H1 (cell line): Measurements from ENCODE around the gene MRS2. TPM values are rescaled to one million over a fixed set of nuclear protein-coding genes. Genes with fewer than 3 reads are reported as not detected.
A peak's percentile ranks its signal among the peaks of the same experiment; 100 is the strongest.

ENCODE experiments used
- CTCF ChIA-PET: fragments of 300-600 bp; sonication (Branson Sonifier 250); formaldehyde crosslinking; loops from one replicate; lab custom pipeline; 2021; ENCODE audit not compliant: partially characterized antibody; lab: Charles Lee
- POLR2A ChIA-PET: fragments of 300-600 bp; sonication (Branson Sonifier 250); formaldehyde crosslinking; loops from one replicate; lab custom pipeline; 2021; ENCODE audit warnings: inconsistent platforms; ENCODE audit not compliant: partially characterized antibody; lab: Charles Lee
- DNase-seq, 2 experiments: peaks; one replicate each; pipeline versions ENCODE4 v3.0.0 to v3.0.0-alpha.2; 2010 to 2022; ENCODE audit warnings: low spot score in 2 of 2, low read depth in 1 of 2, mixed read lengths in 1 of 2
- FAIRE-seq: peaks from 2 replicates; lab custom pipeline; 2011; peaks lifted over from hg19 to GRCh38; lab: Jason Lieb, UNC
- H2AFZ ChIP-seq: 2 replicates; pipeline ENCODE4 v1.8.1; 2012; ENCODE audit warnings: low read length, inconsistent platforms
- H2AK5ac ChIP-seq: 2 replicates; pipeline ENCODE4 v1.6.1; 2013; ENCODE audit warnings: low read depth, low read length
- H2BK120ac ChIP-seq: replicated peaks from 2 replicates; pipeline ENCODE3; 2013; ENCODE audit warnings: low read depth, low read length, inconsistent platforms
- H2BK12ac ChIP-seq: 2 replicates; pipeline ENCODE4 v1.6.1; 2013; ENCODE audit warnings: low read depth, low read length
- H2BK15ac ChIP-seq: 2 replicates; pipeline ENCODE4 v1.6.1; 2013; ENCODE audit warnings: low read length
- H2BK20ac ChIP-seq: 2 replicates; pipeline ENCODE4 v1.6.1; 2013; ENCODE audit warnings: low read length
- H2BK5ac ChIP-seq: 2 replicates; pipeline ENCODE4 v1.6.1; 2013; ENCODE audit warnings: low read depth, low read length
- H3K14ac ChIP-seq: 2 replicates; pipeline ENCODE4 v1.6.1; 2013; ENCODE audit warnings: inconsistent platforms; ENCODE audit not compliant: insufficient read length
- H3K18ac ChIP-seq: 2 replicates; pipeline ENCODE4 v1.6.1; 2013; ENCODE audit warnings: low read length; ENCODE audit errors: extremely low read depth
- H3K23ac ChIP-seq: 2 replicates; pipeline ENCODE4 v1.6.1; 2013; ENCODE audit warnings: inconsistent platforms; ENCODE audit not compliant: insufficient read length
- H3K23me2 ChIP-seq: 2 replicates; pipeline ENCODE4 v1.6.1; 2013; ENCODE audit warnings: low read depth, low read length
- H3K27ac ChIP-seq: 2 replicates; pipeline ENCODE4 v1.6.1; 2011; ENCODE audit warnings: low read depth, low read length, inconsistent platforms
- H3K27me3 ChIP-seq, 4 experiments: replicated peaks in 1 of 4; 1 replicate in 1 of 4; 2 replicates in 3 of 4; pipeline versions ENCODE4 v1.6.1 to v1.8.1; 2011 to 2013; ENCODE audit warnings: low read length in 3 of 4, mild to moderate bottlenecking in 3 of 4, inconsistent platforms in 2 of 4, mixed read lengths in 2 of 4, moderate library complexity in 1 of 4; ENCODE audit not compliant: control insufficient read depth in 3 of 4, insufficient read depth in 3 of 4; ENCODE audit errors: extremely low read depth in 1 of 4
- H3K36me3 ChIP-seq, 4 experiments: 2 replicates each; pipeline versions ENCODE4 v1.6.1 to v1.8.1; 2011 to 2013; ENCODE audit warnings: mild to moderate bottlenecking in 4 of 4, low read length in 3 of 4, moderate library complexity in 2 of 4, control low read depth in 1 of 4, inconsistent platforms in 1 of 4; ENCODE audit not compliant: insufficient read depth in 4 of 4, control insufficient read depth in 2 of 4
- H3K4ac ChIP-seq: replicated peaks from 2 replicates; pipeline ENCODE3; 2013; ENCODE audit warnings: low read length, low read depth, mixed read lengths, inconsistent platforms; ENCODE audit not compliant: insufficient read length
- H3K4me1 ChIP-seq, 4 experiments: replicated peaks in 1 of 4; 1 replicate in 1 of 4; 2 replicates in 3 of 4; pipeline versions ENCODE4 v1.6.1 to v1.8.1; 2011 to 2013; ENCODE audit warnings: low read length in 3 of 4, inconsistent platforms in 2 of 4, mixed read lengths in 1 of 4; ENCODE audit not compliant: insufficient read depth in 4 of 4, control insufficient read depth in 3 of 4
- H3K4me2 ChIP-seq, 2 experiments: 2 replicates each; pipeline versions ENCODE4 v1.6.1 to v1.8.1; 2011 to 2013; ENCODE audit warnings: low read depth in 2 of 2, low read length in 2 of 2, control low read depth in 1 of 2, inconsistent platforms in 1 of 2, mild to moderate bottlenecking in 1 of 2; ENCODE audit not compliant: insufficient read depth in 1 of 2
- H3K4me3 ChIP-seq, 4 experiments: fragments of 200-600, 300-600 bp in 1 of 4; sonication (generic), shearing (Covaris generic), sonication (Bioruptor Twin) in 1 of 4; 2 replicates each; pipeline versions ENCODE4 v1.5.1 to v1.8.1; 2011 to 2016; ENCODE audit warnings: low read length in 4 of 4, low read depth in 3 of 4, control low read depth in 2 of 4, inconsistent platforms in 2 of 4, mild to moderate bottlenecking in 2 of 4, mixed read lengths in 1 of 4, moderate library complexity in 1 of 4; ENCODE audit not compliant: insufficient read depth in 2 of 4; ENCODE audit errors: extremely low read depth in 1 of 4
- H3K56ac ChIP-seq: replicated peaks from 2 replicates; pipeline ENCODE3; 2013; ENCODE audit warnings: low read depth, mild to moderate bottlenecking, mixed read lengths, low read length, inconsistent platforms; ENCODE audit not compliant: insufficient read length
- H3K79me1 ChIP-seq: 2 replicates; pipeline ENCODE4 v1.6.1; 2013; ENCODE audit warnings: low read depth, low read length, control low read depth
- H3K79me2 ChIP-seq, 2 experiments: 2 replicates each; pipeline versions ENCODE4 v1.6.1 to v1.8.1; 2012 to 2013; ENCODE audit warnings: low read length in 2 of 2, mild to moderate bottlenecking in 2 of 2, inconsistent platforms in 1 of 2; ENCODE audit not compliant: insufficient read depth in 2 of 2, control insufficient read depth in 1 of 2
- H3K9ac ChIP-seq, 4 experiments: replicated peaks in 1 of 4; 1 replicate in 1 of 4; 2 replicates in 3 of 4; pipeline versions ENCODE4 v1.6.1 to v1.8.1; 2011 to 2013; ENCODE audit warnings: low read depth in 3 of 4, low read length in 3 of 4, control low read depth in 2 of 4, mild to moderate bottlenecking in 2 of 4, moderate library complexity in 2 of 4, inconsistent platforms in 1 of 4; ENCODE audit errors: extremely low read depth in 1 of 4
- H3K9me3 ChIP-seq, 2 experiments: 2 replicates each; pipeline versions ENCODE4 v1.6.1 to v1.8.1; 2012 to 2013; ENCODE audit warnings: mild to moderate bottlenecking in 2 of 2, moderate library complexity in 2 of 2, control low read depth in 1 of 2, inconsistent platforms in 1 of 2, low read depth in 1 of 2, low read length in 1 of 2, mixed read lengths in 1 of 2; ENCODE audit not compliant: insufficient read depth in 2 of 2
- H4K20me1 ChIP-seq, 2 experiments: replicated peaks in 1 of 2; 2 replicates each; pipeline versions ENCODE3 to v1.8.1; 2011 to 2013; ENCODE audit warnings: inconsistent platforms in 2 of 2, low read length in 2 of 2, mild to moderate bottlenecking in 1 of 2; ENCODE audit not compliant: insufficient read depth in 2 of 2, control insufficient read depth in 1 of 2
- H4K5ac ChIP-seq: 2 replicates; pipeline ENCODE4 v1.6.1; 2013; ENCODE audit warnings: low read length, low read depth, mixed read lengths, inconsistent platforms; ENCODE audit not compliant: insufficient read length
- H4K8ac ChIP-seq: 2 replicates; pipeline ENCODE4 v1.8.0; 2013; ENCODE audit warnings: mild to moderate bottlenecking, moderate library complexity, low read length, inconsistent platforms; ENCODE audit not compliant: insufficient read depth; ENCODE audit errors: extremely low read depth
- H4K91ac ChIP-seq: replicated peaks from 2 replicates; pipeline ENCODE3; 2013; ENCODE audit warnings: low read length, mixed read lengths, inconsistent platforms; ENCODE audit not compliant: insufficient read length
- CBX8 ChIP-seq: fragments of 300-800, 300-1000 bp; sonication (generic); IDR thresholded peaks from 2 replicates; pipeline ENCODE4 v1.7.1; 2016; ENCODE audit warnings: low read depth, low read length, borderline replicate concordance
- CEBPB ChIP-seq: IDR thresholded peaks from 2 replicates; pipeline ENCODE4 v1.6.1; 2012; ENCODE audit warnings: low read depth, low read length
- CHD1 ChIP-seq: IDR thresholded peaks from 2 replicates; pipeline ENCODE4 v1.6.1; 2012; ENCODE audit warnings: low read depth, low read length, improper control_type of control experiment
- FOSL1 ChIP-seq: IDR thresholded peaks from 2 replicates; pipeline ENCODE4 v1.6.1; 2011; ENCODE audit warnings: mild to moderate bottlenecking, low read depth, low read length, moderate library complexity; ENCODE audit not compliant: insufficient read depth
- KDM5A ChIP-seq: fragments of 200-600 bp; IDR thresholded peaks from 2 replicates; pipeline ENCODE4 v1.7.1; 2012; ENCODE audit warnings: mild to moderate bottlenecking, low read length, inconsistent platforms, mixed read lengths
- RBBP5 ChIP-seq: IDR thresholded peaks from 2 replicates; pipeline ENCODE4 v1.7.1; 2012; ENCODE audit warnings: low read depth, mild to moderate bottlenecking, inconsistent platforms, low read length, moderate library complexity, borderline replicate concordance
- SP2 ChIP-seq: IDR thresholded peaks from 2 replicates; pipeline ENCODE4 v1.6.1; 2012; ENCODE audit warnings: mild to moderate bottlenecking, low read length, inconsistent platforms
- TBP ChIP-seq: IDR thresholded peaks from 2 replicates; pipeline ENCODE4 v1.6.1; 2011; ENCODE audit warnings: low read depth, low read length, improper control_type of control experiment
- YY1 ChIP-seq: IDR thresholded peaks from 2 replicates; pipeline ENCODE4 v1.6.1; 2011; ENCODE audit warnings: low read depth, mild to moderate bottlenecking, low read length
- WGBS, 2 experiments: shearing (Covaris generic) in 1 of 2; methylation state at CpG; one replicate each; pipeline versions ENCODE4 v1.1.6 to v1.1.7; 2013 to 2015; ENCODE audit warnings: low lambda C conversion rate in 2 of 2, mixed read lengths in 2 of 2, inconsistent platforms in 1 of 2, low coverage in 1 of 2, missing lambda C conversion rate in 1 of 2; ENCODE audit not compliant: insufficient replicate concordance in 2 of 2, insufficient coverage in 1 of 2, insufficient read length in 1 of 2; ENCODE audit errors: extremely low coverage in 1 of 2, missing lambda C conversion rate in 1 of 2; 5-methylcytosine and 5-hydroxymethylcytosine counted together
- polyA plus RNA-seq, 7 experiments: library from polyadenylated mRNA; depleted of rRNA in 3 of 7; stranded (reverse) in 5 of 7; unstranded in 2 of 7; fragments of >200 nt in 5 of 7; fragments of 200-250 nt in 2 of 7; gene quantifications; 1 replicate in 5 of 7; 2 replicates in 1 of 7; 4 replicates in 1 of 7; pipeline versions ENCODE4 v1.2.1 to v1.2.3, GENCODE V29; 2011 to 2013; ENCODE audit warnings: missing spikeins in 2 of 7, mixed read lengths in 2 of 7
- total RNA-seq: library from RNA; stranded (reverse); fragmentation: NEBNext Ultra II Directional; extraction: Animal tissue kit (Norgen Biotek cat#: 25700); gene quantifications from 2 replicates; pipeline ENCODE4 v1.2.1, GENCODE V29; 2021

The MRS2 gene
- total and polyA plus RNA-seq, 2 of the 8 experiments (the other 6 are each of a cell fraction or from before 2014, with no cell fraction given) = 51.2 to 67.5 TPM

DNA sequence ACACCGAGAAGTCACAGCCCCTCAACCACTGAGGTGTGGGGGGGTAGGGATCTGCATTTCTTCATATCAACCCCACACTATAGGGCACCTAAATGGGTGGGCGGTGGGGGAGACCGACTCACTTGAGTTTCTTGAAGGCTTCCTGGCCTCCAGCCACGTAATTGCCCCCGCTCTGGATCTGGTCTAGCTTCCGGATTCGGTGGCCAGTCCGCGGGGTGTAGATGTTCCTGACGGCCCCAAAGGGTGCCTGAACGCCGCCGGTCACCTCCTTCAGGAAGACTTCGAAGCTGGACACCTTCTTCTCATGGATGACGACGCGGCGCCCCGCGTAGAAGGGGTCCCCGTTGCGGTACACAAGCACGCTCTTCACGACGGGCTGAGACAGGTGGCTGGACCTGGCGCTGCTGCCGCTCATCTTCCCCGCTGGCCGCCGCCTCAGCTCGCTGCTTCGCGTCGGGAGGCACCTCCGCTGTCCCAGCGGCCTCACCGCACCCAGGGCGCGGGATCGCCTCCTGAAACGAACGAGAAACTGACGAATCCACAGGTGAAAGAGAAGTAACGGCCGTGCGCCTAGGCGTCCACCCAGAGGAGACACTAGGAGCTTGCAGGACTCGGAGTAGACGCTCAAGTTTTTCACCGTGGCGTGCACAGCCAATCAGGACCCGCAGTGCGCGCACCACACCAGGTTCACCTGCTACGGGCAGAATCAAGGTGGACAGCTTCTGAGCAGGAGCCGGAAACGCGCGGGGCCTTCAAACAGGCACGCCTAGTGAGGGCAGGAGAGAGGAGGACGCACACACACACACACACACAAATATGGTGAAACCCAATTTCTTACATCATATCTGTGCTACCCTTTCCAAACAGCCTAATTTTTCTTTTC lies 45.2 kb upstream of the MRS2 start, which contains the start of gene DCDC2:
DCDC2 (minus strand) TSS at position 724 of the 883 bp plus-strand sequence; CDS start at position 415, 309 bp downstream.
- Histone ChIP-seq H3K4me3 (no peak within 1 kb of the TSS), H3K27ac (no peak within 1 kb of the TSS), H4K5ac (no peak within 1 kb of the TSS), H3K4me1 (peaks cover 0 to 3% (median 1%) of the 10 kb centered on the region in 4 experiments; a peak in 2 of 7 replicates), H2BK12ac (no peak within 1 kb of the TSS), H2BK20ac (no peak within 1 kb of the TSS), H2AFZ (no peak within 1 kb of the TSS), H2BK15ac (peak within 1 kb of the TSS; percentile 11; the same call in 1 of the 2 replicates), H3K27me3 (no peaks in the 10 kb centered on the region), H3K14ac (no peak within 1 kb of the TSS), H4K8ac (peak within 1 kb of the TSS; percentile 68; the same call in 1 of the 2 replicates), H3K56ac (no peak within 1 kb of the TSS), H3K79me1 (no peaks in the 10 kb centered on the region), H3K36me3 (no peaks in the 10 kb centered on the region), H3K9me3 (no peaks in the 10 kb centered on the region; a peak in 1 of 4 replicates), H2BK120ac (no peak within 1 kb of the TSS), H2BK5ac (no peak within 1 kb of the TSS), H3K4me2 (no peak within 1 kb of the TSS), H3K79me2 (no peaks in the 10 kb centered on the region), H2AK5ac (no peak within 1 kb of the TSS), H3K23me2 (peaks cover 4% of the 10 kb centered on the region), H3K9ac (no peak within 1 kb of the TSS), H3K4ac (no peak within 1 kb of the TSS), H3K18ac (no peak within 1 kb of the TSS), H3K23ac (no peak within 1 kb of the TSS), H4K20me1 (no peaks in the 10 kb centered on the region), H4K91ac (no peak within 1 kb of the TSS)
- ChIA-PET CTCF (interaction anchor here (0.8 to 2.0 kb wide), 4 partner anchors 31 to 101 kb away, joined by 3 to 8 read pairs (median 5); no protein-coding TSS in a partner anchor), POLR2A (interaction anchor here (0.9 kb wide), 1 partner anchor 74 kb away, joined by 3 read pairs; no protein-coding TSS in a partner anchor)
- 96% methylated on average over 60 of the region's 61 CpGs; no CpG with 5 or more reads in 1 of the 2 experiments for WGBS, 2 experiments
- no peak for FAIRE-seq
- TF ChIP-seq FOSL1 (no peak), YY1 (no peak), TBP (no peak), KDM5A (no peak), SP2 (no peak), CBX8 (no peak), CEBPB (no peak), CHD1 (no peak), RBBP5 (no peak)
- DNase-seq = peak in 1 of 2 experiments; percentile 50
